Hepatocyte (in vitro differentiated cells): ENCODE measurements around the gene PLA2G4D. TPM values are rescaled to one million over a fixed set of nuclear protein-coding genes. Genes with fewer than 3 reads are reported as not detected.

Experiments
- DNase-seq: peaks from one replicate; pipeline ENCODE4 v3.0.0-alpha.2; 2016; ENCODE audit warnings: low spot score
- H2AFZ ChIP-seq: fragments of 200-600 bp; sonication (generic); 2 replicates; pipeline ENCODE4 v1.6.0; 2016; ENCODE audit warnings: antibody characterized with exemption, mild to moderate bottlenecking
- H3K27ac ChIP-seq: fragments of 200-600 bp; sonication (generic); 2 replicates; pipeline ENCODE4 v1.5.1; 2016; ENCODE audit warnings: mild to moderate bottlenecking
- H3K27me3 ChIP-seq: fragments of 200-600 bp; sonication (generic); 2 replicates; pipeline ENCODE4 v1.6.1; 2016
- H3K36me3 ChIP-seq: fragments of 200-600 bp; sonication (generic); replicated peaks from 2 replicates; pipeline ENCODE4 v1.5.1; 2016; ENCODE audit warnings: low read depth; ENCODE audit not compliant: insufficient read depth
- H3K4me1 ChIP-seq: fragments of 200-600 bp; sonication (generic); 2 replicates; pipeline ENCODE4 v1.5.1; 2016; ENCODE audit warnings: mild to moderate bottlenecking, moderate library complexity; ENCODE audit not compliant: insufficient read depth
- H3K4me2 ChIP-seq: fragments of 200-600 bp; sonication (generic); 2 replicates; pipeline ENCODE4 v1.6.0; 2016
- H3K4me3 ChIP-seq: fragments of 200-600 bp; sonication (generic); 2 replicates; pipeline ENCODE4 v1.5.1; 2016; ENCODE audit warnings: mild to moderate bottlenecking
- H3K79me2 ChIP-seq: fragments of 200-600 bp; sonication (generic); 2 replicates; pipeline ENCODE4 v1.6.0; 2017; ENCODE audit warnings: mild to moderate bottlenecking
- H3K9me2 ChIP-seq: fragments of 200-600 bp; sonication (generic); replicated peaks from 2 replicates; pipeline ENCODE4 v1.6.0; 2017; ENCODE audit warnings: mild to moderate bottlenecking; ENCODE audit not compliant: insufficient read depth
- H3K9me3 ChIP-seq: fragments of 200-600 bp; sonication (generic); 2 replicates; pipeline ENCODE4 v1.5.1; 2016; ENCODE audit warnings: low read depth, mild to moderate bottlenecking
- H4K20me1 ChIP-seq: fragments of 200-600 bp; sonication (generic); 2 replicates; pipeline ENCODE4 v1.6.0; 2016; ENCODE audit warnings: mild to moderate bottlenecking; ENCODE audit not compliant: insufficient read depth, poor library complexity, severe bottlenecking
- CTCF ChIP-seq: fragments of 200-600 bp; sonication (generic); IDR thresholded peaks from 2 replicates; pipeline ENCODE4 v1.5.1; 2016; ENCODE audit warnings: antibody characterized with exemption, mild to moderate bottlenecking; ENCODE audit not compliant: poor library complexity
- EZH2 ChIP-seq: fragments of 200-600 bp; sonication (generic); IDR thresholded peaks from 2 replicates; pipeline ENCODE4 v1.6.1; 2016; ENCODE audit warnings: antibody characterized with exemption, mild to moderate bottlenecking, borderline replicate concordance
- EZH2phosphoT487 ChIP-seq: fragments of 200-600 bp; sonication (generic); IDR thresholded peaks from one replicate; pipeline ENCODE4 v1.6.1; 2018; ENCODE audit warnings: antibody characterized with exemption, mild to moderate bottlenecking, low read depth, moderate library complexity; ENCODE audit not compliant: unreplicated experiment, severe bottlenecking
- WGBS: methylation state at CpG from one replicate; pipeline ENCODE4 v1.1.6; 2016; ENCODE audit warnings: low lambda C conversion rate; ENCODE audit errors: missing lambda C conversion rate; 5-methylcytosine and 5-hydroxymethylcytosine counted together
- polyA plus RNA-seq: library from polyadenylated mRNA; unstranded; fragments of >200 nt; fragmentation: Nextera tagmentation; extraction: Ambion mirVana; gene quantifications from 2 replicates; pipeline ENCODE4 v1.2.1, GENCODE V29; 2016
- total RNA-seq: library from RNA; depleted of rRNA; stranded (reverse); fragments of >200 nt; gene quantifications from 2 replicates; pipeline ENCODE4 v1.2.3, GENCODE V29; 2014

PLA2G4D gene
- total and polyA plus RNA-seq, 2 experiments from 2014 or later, result 0.17 TPM; not detected in 1

DNA sequence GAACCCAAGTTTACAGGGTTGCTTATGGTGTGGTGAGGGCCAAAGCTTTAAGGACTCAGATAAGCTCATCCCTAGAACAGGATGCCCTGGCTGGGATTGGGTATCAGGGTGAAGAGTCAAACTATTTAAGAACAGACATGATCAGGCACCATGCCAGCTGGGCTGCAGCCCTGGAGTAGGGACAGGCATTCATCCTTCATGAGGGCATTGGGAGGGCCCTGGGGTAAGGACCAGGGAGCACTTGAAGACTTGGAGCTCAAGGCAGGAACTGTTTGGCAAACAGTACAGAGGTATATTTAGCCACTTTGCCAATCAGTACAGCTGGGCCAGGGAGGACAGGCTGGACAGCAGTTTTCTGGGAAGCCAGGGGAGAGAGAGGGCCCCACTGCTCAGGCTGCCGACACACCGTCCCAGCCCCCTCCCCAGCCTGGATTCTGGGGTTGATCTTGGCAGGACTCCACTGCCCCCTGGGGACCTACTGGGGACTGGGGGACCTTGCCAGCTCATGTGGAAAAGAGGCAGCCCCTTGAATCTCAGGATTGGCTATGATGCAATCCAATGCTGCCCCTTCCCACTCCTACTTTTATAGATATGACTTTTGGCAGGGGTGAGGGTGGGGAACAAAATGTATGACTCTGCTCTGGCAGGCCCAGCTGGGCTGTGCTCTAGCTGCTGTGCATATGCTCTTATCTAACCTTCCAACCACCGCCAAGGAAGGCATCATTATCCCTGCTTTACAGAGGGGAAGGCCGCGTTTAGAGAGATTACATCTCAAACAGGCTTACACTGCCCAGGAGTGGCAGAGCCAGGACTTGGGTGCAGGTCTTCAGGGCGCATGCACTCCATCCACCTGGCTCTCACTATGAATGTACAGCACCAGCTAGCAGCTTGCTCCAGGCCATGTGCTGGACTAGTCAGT, 75.8 kb downstream of the PLA2G4D start:
- H3K4me3 ChIP-seq, result no peak overlapping the region
- H3K27ac ChIP-seq, result no peak overlapping the region
- H3K36me3 ChIP-seq, result no peaks in the 10 kb centered on the region
- no peak for DNase-seq
- H3K4me1 ChIP-seq, result no peaks in the 10 kb centered on the region
- H3K9me2 ChIP-seq, result no peaks in the 10 kb centered on the region
- no peaks in the 10 kb centered on the region for H4K20me1 ChIP-seq
- no peaks in the 10 kb centered on the region for H3K79me2 ChIP-seq
- no peak overlapping the region for H3K4me2 ChIP-seq
- H3K9me3 ChIP-seq, result no peaks in the 10 kb centered on the region
- H3K27me3 ChIP-seq, result no peaks in the 10 kb centered on the region
- H2AFZ ChIP-seq, result no peak overlapping the region
- WGBS, result 54% methylated on average over 6 of the region's 6 CpGs
- TF ChIP-seq EZH2, result no peak
- no peak for TF ChIP-seq CTCF
- TF ChIP-seq EZH2phosphoT487, result no peak

Other genes with a start within 250 kb of the PLA2G4D start
- 1.7 and 2.0 TPM in 2 replicates for gene SPTBN5, start 200.5 kb downstream of the PLA2G4D start, total RNA-seq
- gene SPTBN5, start 200.5 kb downstream of the PLA2G4D start, polyA plus RNA-seq, result 1.9 and 2.6 TPM in 2 replicates
- 26.4 and 27.3 TPM in 2 replicates for gene EHD4, start 122.0 kb downstream of the PLA2G4D start, total RNA-seq
- 30.9 and 34.7 TPM in 2 replicates for gene EHD4, start 122.0 kb downstream of the PLA2G4D start, polyA plus RNA-seq
- gene PLA2G4E, start 73.5 kb downstream of the PLA2G4D start, total RNA-seq, result 0.07 and 0.20 TPM in 2 replicates
- gene PLA2G4E, start 73.5 kb downstream of the PLA2G4D start, polyA plus RNA-seq, result 0.54 TPM in 1 of 2 replicates, not detected in the other
- 0.96 and 1.1 TPM in 2 replicates for gene PLA2G4F, start 62.1 kb upstream of the PLA2G4D start, total RNA-seq
- 2.2 and 3.8 TPM in 2 replicates for gene PLA2G4F, start 62.1 kb upstream of the PLA2G4D start, polyA plus RNA-seq
- gene VPS39, start 113.7 kb upstream of the PLA2G4D start, total RNA-seq, result 43.9 and 48.0 TPM in 2 replicates
- 28.8 and 33.8 TPM in 2 replicates for gene VPS39, start 113.7 kb upstream of the PLA2G4D start, polyA plus RNA-seq
- gene GANC, start 178.6 kb upstream of the PLA2G4D start, total RNA-seq, result 11.2 and 13.6 TPM in 2 replicates
- 9.1 and 12.5 TPM in 2 replicates for gene GANC, start 178.6 kb upstream of the PLA2G4D start, polyA plus RNA-seq
- gene TMEM87A, start 178.9 kb upstream of the PLA2G4D start, total RNA-seq, result 90.4 and 97.6 TPM in 2 replicates
- 68.3 and 74.2 TPM in 2 replicates for gene TMEM87A, start 178.9 kb upstream of the PLA2G4D start, polyA plus RNA-seq